Putamen (tissue), 1 donor: ENCODE measurements around the gene HLCS.
"Not testable (repeated sequence)": the region's sequence is repeated elsewhere in the genome, so short reads cannot be mapped to it uniquely, and the experiment has no call there.

Source experiments
- DNase-seq: peaks from one replicate; pipeline ENCODE4 v3.0.0-alpha.2; 2016; ENCODE audit warnings: low spot score

HLCS gene

GRCh38 chr21:36966066-36966820 is at the start of gene HLCS:
TSS of gene HLCS (minus strand) at chr21:36966669. CDS start at chr21:36966638, 31 bp downstream.
- peak; percentile 57 for DNase-seq

GRCh38 chr21:37009740-37010341 is 43.4 kb upstream of the HLCS start:
- DNase-seq: peak; percentile 69

- no peak for DNase-seq
These were observed 42.3 kb upstream of the HLCS start for GRCh38 chr21:37008724-37009123.

- DNase-seq: no peak
These were observed 40.2 kb upstream of the HLCS start, which contains the start of gene RIPPLY3 for GRCh38 chr21:37006486-37007291. TSS of gene RIPPLY3 (plus strand) at chr21:37006702. CDS start at chr21:37006773, 71 bp downstream.

GRCh38 chr21:37005548-37006485 is 39.3 kb upstream of the HLCS start:
- DNase-seq: no peak

- DNase-seq: not testable (repeated sequence)
These were observed 37.4 kb upstream of the HLCS start for GRCh38 chr21:37003917-37004316.

GRCh38 chr21:37002851-37003250 is 36.4 kb upstream of the HLCS start:
- not testable (repeated sequence) for DNase-seq

- DNase-seq: no peak
These were observed 35.0 kb upstream of the HLCS start for GRCh38 chr21:37001441-37001840.

- DNase-seq: no peak
These were observed 33.9 kb upstream of the HLCS start for GRCh38 chr21:37000381-37000780.

GRCh38 chr21:36999131-36999898 is 32.8 kb upstream of the HLCS start:
- DNase-seq: no peak

- not testable (repeated sequence) for DNase-seq
These were observed 28.8 kb upstream of the HLCS start for GRCh38 chr21:36995285-36995684.

GRCh38 chr21:36994501-36995158 is 28.2 kb upstream of the HLCS start:
- DNase-seq: no peak

- DNase-seq: no peak
These were observed 26.2 kb upstream of the HLCS start for GRCh38 chr21:36992671-36993070.

GRCh38 chr21:36990508-36991205 is 24.2 kb upstream of the HLCS start:
- no peak for DNase-seq

GRCh38 chr21:36989699-36990507 is 23.4 kb upstream of the HLCS start:
- peak; percentile 94 for DNase-seq

- DNase-seq: not testable (repeated sequence)
These were observed 22.8 kb upstream of the HLCS start for GRCh38 chr21:36989199-36989698.

GRCh38 chr21:36988536-36988935 is 22.1 kb upstream of the HLCS start:
- no peak for DNase-seq

- no peak for DNase-seq
These were observed 21.4 kb upstream of the HLCS start for GRCh38 chr21:36987845-36988244.
